ENCODE measurements around the gene SETD2.

The SETD2 gene

DNA sequence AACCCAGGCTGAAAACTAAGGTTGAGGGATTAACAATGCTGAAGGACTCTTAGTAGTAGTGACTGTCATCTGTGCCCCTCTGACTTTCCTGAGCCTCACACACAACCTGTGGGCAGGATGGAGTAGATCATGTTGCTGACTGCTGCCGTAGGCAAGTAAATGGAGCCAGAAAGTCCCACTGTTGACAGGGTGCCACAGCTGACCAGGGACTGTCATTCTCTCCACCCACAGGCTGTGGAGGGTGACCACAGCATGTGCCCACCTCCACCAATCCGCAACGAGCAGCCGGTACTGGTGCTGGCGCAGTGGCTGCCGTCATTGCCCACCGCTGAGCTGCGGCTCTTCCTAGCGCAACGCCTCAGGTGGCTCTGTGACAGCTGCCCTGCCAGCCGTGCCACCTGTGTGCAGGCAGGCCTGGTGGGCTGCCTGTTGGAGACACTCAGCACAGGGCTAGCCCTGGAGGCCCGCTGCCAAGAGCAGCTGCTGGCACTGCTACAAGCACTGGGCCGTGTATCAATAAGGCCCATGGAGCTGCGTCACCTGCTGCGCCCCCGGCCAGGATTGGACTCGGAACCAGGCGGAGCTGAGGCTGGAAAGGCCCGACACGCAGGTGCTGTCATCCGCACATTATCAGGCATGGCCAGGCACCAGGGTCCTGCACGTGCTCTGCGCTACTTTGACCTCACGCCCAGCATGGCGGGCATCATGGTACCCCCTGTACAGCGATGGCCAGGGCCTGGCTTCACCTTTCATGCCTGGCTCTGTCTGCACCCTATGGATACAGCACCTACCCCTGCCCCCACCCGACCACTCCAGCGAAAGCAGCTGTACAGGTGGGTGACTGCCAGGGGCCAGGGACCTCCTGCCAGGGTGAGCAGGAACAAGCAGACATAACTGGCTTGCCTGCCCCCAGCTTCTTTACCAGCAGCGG lies 168.8 kb downstream of the SETD2 start:
- no peak for DNase-seq

DNA sequence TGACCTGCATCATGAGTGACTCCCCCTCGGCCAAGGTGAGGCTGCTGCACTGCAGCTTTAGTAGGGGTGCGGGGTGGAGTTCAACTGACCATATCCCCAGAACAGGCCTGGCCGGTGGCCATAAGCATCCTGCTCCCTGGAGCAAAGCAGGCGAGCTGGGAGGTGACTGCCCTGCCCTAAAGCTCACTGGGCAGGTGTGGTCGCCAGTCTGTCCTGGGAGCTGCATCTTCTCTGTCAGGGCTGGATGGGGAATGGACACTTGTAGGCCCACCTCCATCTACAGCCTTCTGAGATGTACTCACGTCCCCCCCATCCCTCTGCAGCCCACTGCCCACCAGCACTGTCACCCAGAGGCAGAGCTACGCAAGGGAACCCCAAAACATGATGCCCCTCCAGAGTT lies 169.9 kb downstream of the SETD2 start:
- DNase-seq: no peak

DNA sequence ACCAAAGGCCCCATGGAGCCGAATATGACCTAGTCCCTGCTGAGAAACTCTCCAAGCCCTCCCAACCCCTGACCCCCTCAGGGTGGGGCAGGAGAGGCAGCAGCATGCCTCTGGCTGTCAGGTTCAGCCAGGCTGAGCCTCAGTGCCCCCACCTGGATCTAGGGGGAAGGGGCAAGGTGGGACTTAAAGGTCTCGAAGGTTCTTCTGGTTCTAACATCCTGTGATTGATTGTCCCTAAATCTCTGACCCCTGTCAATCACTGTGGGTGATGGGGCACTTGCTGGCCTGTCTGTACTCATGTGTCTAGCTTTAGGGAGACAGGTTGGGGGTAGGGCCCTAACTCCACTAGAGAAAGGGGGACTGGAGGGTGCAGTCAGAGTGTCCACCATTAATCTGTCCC lies 170.6 kb downstream of the SETD2 start:
- DNase-seq: no peak

DNA sequence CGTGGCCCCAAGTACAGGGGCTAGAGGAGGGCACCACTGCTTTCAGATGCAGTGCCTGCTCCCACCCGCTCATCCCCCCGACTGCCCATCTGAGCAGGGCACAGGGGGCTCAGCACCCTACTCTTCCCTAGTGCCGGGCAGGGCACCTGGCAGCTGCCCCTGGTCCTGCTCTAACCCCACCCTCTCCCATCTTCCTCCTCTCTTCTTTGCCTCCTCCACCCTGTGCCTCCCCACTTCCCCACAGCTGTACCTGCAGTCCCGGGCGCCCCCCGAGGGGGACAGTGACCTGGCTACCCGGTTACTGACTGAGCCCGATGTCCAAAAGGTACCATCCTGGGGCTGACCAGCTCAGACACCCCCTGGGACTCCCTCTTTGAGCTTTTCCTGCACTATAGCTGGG lies 171.7 kb downstream of the SETD2 start:
- DNase-seq: no peak

DNA sequence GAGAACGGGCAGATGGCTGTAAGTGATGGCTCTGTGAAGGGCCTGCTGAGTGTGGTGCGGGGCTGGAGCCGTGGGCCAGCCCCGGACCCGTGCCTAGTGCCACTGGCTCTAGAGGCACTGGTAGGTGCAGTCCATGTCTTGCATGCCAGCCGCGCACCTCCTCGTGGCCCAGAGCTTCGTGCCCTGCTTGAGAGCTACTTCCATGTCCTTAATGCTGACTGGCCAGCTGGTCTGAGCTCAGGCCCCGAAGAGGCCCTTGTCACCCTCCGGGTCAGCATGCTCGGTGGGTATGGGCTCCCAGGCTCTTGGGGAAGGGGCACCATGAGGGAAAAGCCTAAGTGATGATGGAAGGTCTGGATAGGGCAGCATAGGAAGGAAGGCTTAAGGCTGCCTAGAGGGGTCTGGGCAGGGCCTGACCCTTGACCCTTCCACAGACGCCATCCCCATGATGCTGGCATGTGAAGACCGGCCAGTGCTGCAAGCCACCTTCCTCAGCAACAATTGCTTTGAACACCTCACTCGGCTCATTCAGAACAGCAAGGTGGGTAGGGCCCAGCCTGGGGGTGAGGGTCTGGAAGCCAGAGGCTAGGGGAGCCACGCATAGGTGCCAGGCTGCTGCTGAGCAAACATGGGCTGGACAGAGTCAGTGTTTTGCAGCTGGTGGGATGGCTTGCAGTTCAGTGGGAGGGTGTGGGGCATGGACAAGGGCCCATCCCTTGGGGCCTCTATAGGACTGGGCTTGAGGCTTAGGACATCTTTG lies 172.3 kb downstream of the SETD2 start:
- DNase-seq: no peak

DNA sequence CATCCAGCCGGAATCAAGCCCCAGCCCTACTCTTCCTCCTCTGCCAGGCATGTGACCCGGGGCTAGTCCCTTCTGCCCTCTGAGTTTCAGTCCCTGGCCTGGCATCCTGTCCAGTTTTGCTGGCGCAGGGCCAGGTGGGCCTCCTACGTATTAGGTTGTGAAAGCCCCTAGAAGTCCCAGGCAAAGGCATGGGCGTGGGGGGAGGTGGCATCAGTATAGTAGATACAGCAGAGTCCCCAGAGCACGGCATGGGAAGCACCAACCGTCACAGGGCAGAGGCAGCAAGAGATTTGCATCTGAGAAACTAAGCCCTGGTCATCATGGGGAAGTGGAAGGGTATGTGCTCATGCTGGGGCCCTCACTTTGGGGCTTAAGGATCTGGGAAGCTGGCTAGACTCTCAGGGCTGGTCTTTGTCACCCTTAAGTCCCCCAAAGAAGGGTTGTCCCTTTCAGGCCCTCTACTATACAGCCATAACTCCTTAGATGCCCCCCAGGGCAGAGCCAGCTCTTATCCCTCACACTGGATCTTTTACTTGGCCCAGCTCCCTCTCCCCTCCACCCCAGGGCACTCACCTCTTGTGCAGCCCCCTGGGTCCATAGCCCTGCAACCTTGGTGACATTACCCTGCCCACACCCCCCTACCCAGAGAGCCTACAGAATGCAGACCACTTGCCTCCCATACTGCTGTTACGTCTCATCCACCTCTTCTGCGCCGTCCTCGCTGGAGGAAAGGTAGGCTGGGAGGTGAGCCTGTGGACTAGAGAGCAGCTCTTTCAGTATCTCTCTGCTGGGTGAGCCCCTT lies 173.1 kb downstream of the SETD2 start:
- no peak for DNase-seq

DNA sequence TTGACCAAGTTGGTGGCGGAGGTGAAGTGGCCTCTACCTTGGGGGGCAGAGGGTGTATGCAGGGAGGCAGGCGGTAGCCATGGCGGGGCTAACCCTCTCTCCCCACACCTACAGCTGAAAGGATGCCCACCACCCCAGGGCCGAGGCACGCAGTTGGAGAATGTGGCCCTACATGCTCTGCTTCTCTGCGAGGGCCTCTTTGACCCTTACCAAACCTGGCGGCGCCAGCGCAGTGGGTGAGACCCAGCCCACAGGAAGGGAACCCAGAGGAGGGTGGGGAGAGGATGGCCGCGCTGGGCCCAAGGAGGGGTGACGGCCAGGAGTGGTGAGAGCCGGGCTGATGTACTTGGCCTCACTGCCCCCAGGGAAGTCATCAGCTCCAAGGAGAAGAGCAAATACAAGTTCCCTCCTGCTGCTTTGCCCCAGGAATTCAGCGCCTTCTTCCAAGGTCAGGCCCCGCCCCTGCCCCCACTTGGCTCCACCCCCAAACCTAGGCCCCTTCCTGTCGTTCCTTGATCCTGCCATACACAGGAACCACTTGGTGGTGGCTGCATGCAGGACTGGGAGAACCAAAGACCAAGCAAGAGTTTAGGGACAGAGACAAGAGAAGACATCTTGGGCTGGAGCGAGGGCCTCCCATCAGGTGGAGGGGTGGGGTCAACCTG lies 174.6 kb downstream of the SETD2 start:
- DNase-seq: no peak

DNA sequence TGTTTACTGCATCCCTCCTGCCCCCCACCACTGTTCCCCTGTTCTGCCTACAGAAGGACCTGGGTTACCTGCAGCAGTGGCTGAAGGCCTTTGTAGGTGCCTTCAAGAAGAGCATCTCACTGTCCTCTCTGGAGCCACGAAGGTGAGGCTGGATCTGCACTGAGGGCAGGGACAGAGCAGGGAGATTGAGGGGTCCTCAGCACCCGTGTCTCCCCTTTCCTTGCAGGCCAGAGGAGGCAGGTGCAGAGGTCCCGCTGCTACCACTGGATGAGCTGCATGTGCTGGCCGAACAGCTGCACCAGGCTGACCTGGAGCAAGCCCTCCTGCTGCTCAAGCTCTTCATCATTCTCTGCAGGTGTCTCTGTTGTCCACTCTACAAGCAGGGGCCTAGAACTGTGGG lies 175.3 kb downstream of the SETD2 start:
- DNase-seq: no peak

DNA sequence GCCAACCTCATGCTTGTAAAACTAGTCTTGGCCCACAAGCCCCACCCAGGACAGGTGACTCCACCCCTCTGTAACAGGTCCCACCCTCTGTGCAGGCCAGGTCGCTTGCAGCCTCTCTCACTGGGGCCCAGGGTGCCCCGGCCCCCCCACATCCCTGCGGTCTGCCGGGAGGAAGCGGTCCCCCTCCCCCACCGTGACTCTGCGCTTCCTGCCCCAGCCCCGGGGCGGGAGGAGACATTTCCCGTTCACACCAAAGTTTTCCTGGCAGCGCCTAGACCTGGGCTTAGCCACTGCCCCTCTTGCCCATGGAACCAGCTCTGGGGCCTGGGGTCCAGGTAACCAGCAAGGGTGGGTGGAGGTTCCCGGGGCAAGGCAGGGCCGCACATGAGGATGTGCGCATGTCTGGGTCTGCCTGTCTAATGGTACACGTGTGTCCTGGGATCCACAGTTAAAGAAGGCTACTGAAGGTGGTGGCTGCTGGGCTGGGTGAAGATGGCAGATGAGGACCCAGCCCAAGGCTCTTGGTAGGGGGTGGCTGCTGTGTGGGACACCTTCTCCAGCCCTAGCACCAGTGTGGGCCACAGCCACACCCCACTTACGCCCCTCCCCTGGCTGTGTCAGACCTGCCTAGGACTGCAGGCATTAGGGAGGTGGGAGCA lies 176.0 kb downstream of the SETD2 start:
- DNase-seq: peak; percentile 77

DNA sequence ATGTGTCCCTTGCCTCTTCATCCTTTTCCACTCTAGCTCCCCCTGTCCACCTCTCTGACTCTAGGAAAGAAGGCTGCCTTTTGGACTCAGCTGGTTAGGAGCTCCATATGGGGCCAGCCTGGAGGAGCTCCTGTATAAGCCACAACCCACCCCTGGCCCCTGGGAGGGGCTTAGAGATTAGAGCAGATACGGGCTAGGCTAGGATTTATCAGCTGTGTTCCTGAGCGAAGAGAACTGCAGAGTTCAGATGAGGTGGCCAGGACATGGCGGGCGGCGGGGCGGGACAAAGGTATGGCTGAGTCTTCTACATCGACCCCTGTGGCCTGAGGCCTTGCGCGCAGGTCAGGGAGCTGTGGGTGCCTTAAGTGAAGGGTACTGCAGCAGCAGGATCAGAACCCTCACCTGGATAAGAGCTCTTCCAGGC lies 176.6 kb downstream of the SETD2 start:
- peak; percentile 97 for DNase-seq

DNA sequence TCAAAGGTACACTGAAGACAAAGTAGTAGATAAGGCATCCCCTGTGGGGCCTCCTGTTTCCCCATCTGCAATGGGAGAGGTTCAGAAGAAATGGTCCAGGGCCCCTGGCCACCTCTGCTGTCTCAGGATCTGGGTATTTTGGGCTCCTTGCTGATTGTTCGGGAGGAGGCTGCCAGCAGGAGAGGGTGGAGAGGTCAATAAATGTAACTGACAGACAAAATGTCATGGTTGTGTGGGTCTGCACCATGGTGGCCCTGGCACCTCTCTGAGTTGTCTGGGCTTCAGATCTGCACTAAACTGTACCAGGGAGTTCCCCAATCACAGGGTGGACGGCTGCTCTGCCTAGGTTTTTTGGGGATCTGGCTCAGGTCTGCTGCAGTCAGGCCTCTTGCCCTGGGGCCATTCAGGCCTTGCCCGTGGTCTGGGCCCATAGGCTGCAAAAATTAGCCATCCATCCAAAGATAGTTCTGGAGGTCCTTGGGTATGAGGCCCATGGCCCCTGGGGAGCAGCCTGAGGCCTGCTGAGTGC lies 177.1 kb downstream of the SETD2 start:
- DNase-seq: no peak

DNA sequence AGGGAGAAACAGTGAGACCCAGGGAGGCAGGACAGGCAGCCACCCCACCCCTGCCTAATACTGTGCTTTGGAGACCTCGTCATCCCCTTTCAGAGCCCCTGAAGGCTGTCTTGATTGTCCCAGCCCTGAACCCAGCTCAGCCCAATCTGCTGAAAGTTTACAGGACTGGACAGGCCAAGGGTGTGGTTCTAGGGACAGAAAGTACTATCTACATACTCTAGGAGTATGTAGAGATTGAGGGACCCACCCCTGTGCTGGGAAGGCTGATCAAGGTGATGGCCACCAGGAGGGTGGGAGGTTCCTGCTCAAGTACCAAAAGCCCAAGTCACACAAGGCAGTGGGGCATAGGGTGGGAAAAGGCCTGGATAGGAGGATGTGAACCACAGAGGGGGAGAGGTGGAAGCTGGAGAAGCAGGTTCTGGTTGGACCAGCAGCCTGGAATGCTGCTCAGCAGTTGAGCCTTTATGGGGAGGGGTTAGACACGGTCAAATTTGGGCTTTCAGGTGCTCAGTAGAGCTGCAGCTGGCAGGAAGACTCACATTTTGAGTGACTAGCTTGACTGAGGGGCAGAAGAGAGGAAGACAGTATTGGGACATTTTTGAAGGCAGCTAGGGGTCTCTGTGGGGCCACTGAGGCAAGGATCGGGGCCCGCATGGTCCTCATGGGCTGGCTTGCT lies 177.7 kb downstream of the SETD2 start:
- no peak for DNase-seq

DNA sequence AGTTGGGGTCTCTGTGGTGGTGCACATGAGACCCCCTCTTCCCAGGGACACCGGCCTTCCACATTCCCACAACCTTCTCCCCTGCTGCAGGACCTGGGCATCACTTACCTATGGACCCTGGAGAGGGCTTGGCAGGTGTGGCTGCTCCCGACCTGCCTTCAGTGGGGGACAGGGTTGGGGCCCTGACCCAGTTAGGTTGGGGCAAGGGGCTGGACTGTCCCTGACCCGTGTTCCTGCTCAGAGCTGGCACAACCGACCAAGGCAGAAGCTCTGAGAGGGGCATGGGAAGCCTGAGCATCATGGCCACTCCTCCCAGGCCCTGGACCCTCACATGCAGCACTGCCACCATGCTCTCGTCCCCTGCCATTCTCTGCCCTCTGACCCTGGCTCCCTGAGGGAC lies 178.3 kb downstream of the SETD2 start:
- DNase-seq: no peak

DNA sequence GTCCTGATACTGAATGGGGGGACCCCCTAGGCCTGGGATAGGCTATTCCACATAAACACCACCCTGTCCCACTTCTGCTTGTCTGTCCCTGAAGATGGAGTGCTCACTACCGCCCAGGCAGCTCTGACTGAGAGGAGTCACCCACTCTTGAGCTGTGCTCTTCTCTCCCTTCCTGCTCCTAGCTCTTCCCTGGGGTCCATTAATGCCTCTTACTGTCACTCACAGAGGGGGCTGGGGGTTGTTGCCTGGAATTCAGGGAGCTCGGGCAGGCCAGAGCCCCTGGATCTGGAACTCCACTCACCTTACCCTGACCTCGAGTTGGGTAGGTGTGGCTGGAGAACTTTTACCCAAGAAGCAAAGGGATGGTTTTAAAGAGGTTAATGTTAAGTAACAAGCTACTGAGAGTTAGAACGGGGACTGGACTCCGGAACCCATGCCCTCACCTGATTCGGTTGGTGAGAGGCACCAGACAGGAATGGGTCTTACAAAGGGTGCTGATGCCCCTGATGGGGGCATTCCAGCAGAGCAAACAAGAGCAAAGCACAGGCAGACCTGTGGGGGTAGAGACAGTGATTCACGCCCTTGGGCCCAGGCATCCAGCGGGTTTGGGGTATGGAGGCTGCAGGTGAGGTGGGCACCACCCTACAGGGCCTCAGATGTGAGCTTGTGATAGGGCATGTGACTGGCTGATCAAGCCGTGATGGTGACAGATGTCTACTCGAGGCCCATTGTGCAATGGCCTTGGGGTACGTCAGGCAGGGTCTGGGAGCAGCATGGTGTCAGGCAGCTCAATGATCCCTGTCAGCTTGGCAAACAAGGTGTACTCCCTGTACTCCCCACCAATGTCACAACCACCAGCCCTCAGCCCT lies 179.1 kb downstream of the SETD2 start:
- DNase-seq: no peak

DNA sequence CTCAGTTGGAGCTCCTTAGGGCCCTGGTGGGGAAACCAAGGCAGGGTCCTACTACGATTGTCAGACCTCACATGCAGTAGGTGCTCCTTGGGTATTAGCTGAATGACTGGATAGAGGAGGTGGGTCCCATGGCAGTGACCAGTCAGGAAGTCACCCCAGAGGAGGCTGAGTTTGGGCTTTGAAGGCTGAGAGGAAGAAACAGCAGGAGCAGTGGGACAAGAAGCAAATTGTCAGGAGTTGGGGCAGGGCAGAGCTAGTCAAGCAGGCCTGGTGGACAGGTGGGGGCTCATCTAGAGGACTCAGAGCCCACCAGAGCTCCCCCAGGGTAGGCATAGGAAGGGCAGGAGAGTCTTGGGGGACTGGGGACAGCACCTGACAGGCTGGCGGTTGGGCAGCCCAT lies 181.4 kb downstream of the SETD2 start:
- DNase-seq: no peak

DNA sequence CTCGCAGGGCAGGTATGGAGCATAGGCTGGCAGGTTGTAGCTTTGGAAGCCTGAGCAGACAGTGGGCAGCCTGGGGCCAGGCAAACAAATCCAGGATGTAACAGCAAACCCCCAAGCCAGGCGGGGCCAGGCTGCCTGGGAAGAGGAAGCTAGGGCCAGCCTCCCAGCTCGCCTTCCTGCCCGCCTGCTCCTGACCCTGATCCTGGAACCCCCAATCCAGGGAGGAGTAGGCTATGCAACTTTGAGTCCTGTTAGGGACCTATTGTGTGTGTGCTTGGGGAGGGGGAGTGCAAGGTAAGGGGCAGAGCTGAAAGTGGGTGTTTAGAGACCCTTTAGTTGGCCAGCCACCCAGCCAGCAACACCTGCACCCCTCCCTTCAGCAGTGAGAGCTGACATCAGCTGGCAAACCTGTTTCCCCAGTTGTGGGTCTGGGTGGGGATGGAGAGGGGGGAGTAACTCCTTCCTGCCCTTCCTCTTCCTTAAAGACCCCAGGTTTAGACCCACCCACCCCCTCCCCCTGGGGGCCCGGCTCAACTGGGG lies 181.9 kb downstream of the SETD2 start:
- DNase-seq: no peak

DNA sequence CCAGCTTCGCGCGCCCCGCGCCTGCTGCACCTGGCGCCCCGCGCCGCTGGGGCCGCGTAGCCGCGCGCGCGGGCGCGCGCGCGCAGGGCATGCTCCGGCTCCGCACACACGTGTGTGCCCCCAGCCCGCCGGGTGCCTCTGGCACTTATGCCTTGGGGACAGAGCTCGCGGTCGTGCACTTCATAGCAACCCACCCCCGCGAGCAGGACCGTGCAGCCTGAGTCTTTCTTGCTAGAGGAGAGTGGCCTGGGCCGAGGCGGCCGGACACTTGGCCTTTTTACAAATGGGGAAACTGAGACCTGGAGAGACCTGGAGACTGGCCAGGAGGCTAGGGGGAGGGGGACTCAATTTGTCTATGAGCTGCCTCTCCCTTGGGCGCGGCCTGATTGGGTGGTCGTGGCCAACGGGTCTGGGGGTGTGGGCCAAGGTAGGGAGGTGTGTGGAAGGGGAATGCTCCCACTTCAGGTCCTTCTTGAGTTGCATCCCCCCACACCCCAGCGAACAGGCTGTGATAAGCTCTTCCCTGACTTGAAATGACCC lies 183.9 kb downstream of the SETD2 start:
- peak; percentile 43 for DNase-seq

DNA sequence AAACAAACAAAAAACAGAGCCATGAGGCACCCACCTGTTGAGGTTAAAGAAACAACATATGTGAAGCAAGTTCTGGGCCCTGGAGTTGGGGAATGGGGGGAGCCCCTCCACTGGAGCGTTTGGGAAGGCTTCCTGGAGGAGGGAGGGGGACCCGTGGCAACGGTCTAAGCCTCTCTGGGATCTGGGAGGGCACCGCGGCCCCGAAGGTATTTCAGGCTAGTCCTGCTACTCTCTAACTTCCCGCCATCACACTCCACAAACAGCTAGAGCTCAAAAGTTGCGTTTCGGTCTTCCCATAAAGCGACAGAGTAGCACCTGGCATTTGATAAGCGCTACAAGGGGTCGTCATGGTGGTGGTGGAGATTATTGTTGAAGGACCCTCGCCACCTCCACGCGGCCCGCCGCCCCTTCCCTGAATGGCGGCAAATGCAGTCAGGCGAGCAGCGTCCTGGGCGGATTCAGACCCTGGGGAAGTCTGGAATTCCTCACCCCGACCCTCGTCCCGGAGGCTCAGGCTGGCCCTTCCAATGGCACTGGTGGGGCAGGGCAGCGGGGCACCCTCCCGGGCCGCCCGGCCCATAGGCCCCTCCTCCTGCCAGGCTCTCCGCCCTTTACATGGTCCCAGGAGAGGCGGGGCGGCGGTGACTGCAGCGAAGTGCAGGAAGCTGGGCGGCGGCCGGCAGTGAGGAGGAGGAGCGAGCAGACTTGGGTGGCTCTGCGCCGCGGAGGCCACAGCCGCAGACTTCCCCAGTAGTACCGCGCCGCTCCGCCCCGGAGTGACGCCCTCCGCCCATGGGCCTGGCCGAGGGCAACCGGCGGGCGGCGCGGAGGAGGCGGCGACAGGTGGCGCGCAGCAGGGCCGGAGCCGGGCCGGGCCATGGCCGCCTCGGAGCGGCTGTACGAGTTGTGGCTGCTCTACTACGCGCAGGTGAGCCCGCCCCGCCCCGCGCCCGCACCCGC lies 184.6 kb downstream of the SETD2 start, which contains the start of gene NBEAL2:
TSS of gene NBEAL2 (plus strand) at position 682 of the 960 bp plus-strand sequence. CDS start at position 878, 196 bp downstream.
- peak; percentile 95 for DNase-seq

All from NCI-H82 (cell line).